Muscle of leg (tissue), 11 donors: ENCODE data around the gene SLC22A7. TPM values are rescaled to one million over a fixed set of nuclear protein-coding genes. Genes with fewer than 3 reads are reported as not detected.

ENCODE experiments used
- DNase-seq: peaks from one replicate; pipeline ENCODE4 v3.0.0; 2013
- H3K27ac ChIP-seq: one replicate; pipeline ENCODE4 v1.5.1; 2013; ENCODE audit warnings: mild to moderate bottlenecking, low read length, control low read depth
- H3K27me3 ChIP-seq: one replicate; pipeline ENCODE4 v1.6.1; 2013; ENCODE audit warnings: low read length; ENCODE audit not compliant: control insufficient read depth, insufficient read depth
- H3K36me3 ChIP-seq: one replicate; pipeline ENCODE4 v1.6.1; 2013; ENCODE audit warnings: low read length; ENCODE audit not compliant: control insufficient read depth, insufficient read depth
- H3K4me1 ChIP-seq: one replicate; pipeline ENCODE4 v1.6.1; 2013; ENCODE audit warnings: low read length; ENCODE audit not compliant: control insufficient read depth, insufficient read depth
- H3K4me3 ChIP-seq: one replicate; pipeline ENCODE4 v1.5.1; 2013; ENCODE audit warnings: low read length, control low read depth
- H3K9me3 ChIP-seq: replicated peaks from 2 replicates; pipeline ENCODE4 v1.6.1; 2013; ENCODE audit warnings: low read depth, low read length; ENCODE audit not compliant: control insufficient read depth
- WGBS: methylation state at CpG from one replicate; pipeline ENCODE4 v1.1.5; 2013; ENCODE audit warnings: missing lambda C conversion rate; ENCODE audit not compliant: insufficient coverage; 5-methylcytosine and 5-hydroxymethylcytosine counted together
- polyA plus RNA-seq, 8 donors: library from polyadenylated mRNA; unstranded; fragments of 120-200 nt; gene quantifications; one replicate each; pipeline versions ENCODE4 v1.2.1 to v1.2.3, GENCODE V29; 2013; ENCODE audit warnings: inconsistent platforms in 1 of 8, low replicate concordance in 1 of 8; ENCODE audit not compliant: insufficient read length in 8 of 8, insufficient read depth in 1 of 8
- total RNA-seq: library from RNA; stranded (reverse); fragments of 120-200 nt; gene quantifications from one replicate; pipeline ENCODE4 v1.2.4, GENCODE V29; 2013

The SLC22A7 gene
- total and polyA plus RNA-seq, 9 donors = 0.13 to 0.53 TPM; not detected in 7

- WGBS = 67% methylated on average over 7 of the region's 7 CpGs
- no peak overlapping the region for H3K27ac ChIP-seq
- peaks cover 10% of the 10 kb centered on the region for H3K27me3 ChIP-seq
- no peak for DNase-seq
- H3K4me3 ChIP-seq = no peak overlapping the region
- H3K4me1 ChIP-seq = peaks cover 17% of the 10 kb centered on the region
- no peaks in the 10 kb centered on the region for H3K9me3 ChIP-seq
- H3K36me3 ChIP-seq = no peaks in the 10 kb centered on the region
Measured at GRCh38 chr6:43267619-43268354, 30.3 kb upstream of the SLC22A7 start.

- Histone ChIP-seq H3K4me1 (peaks cover 17% of the 10 kb centered on the region), H3K4me3 (no peak overlapping the region), H3K27ac (no peak overlapping the region), H3K9me3 (no peaks in the 10 kb centered on the region), H3K27me3 (peaks cover 14% of the 10 kb centered on the region), H3K36me3 (no peaks in the 10 kb centered on the region)
- 28% methylated on average over 2 of the region's 3 CpGs for WGBS
- DNase-seq = peak; percentile 73
Measured at GRCh38 chr6:43268355-43268700, 29.7 kb upstream of the SLC22A7 start.

GRCh38 chr6:43268782-43269272, 29.2 kb upstream of the SLC22A7 start:
- Histone ChIP-seq H3K36me3 (no peaks in the 10 kb centered on the region), H3K9me3 (no peaks in the 10 kb centered on the region), H3K4me1 (peaks cover 17% of the 10 kb centered on the region), H3K27me3 (peaks cover 19% of the 10 kb centered on the region), H3K4me3 (no peak overlapping the region), H3K27ac (no peak overlapping the region)
- 74% methylated on average over 3 of the region's 10 CpGs for WGBS
- DNase-seq = peak; percentile 39

- no peaks in the 10 kb centered on the region for H3K9me3 ChIP-seq
- H3K4me3 ChIP-seq = peak overlapping the region; percentile 6
- H3K4me1 ChIP-seq = peaks cover 17% of the 10 kb centered on the region
- H3K36me3 ChIP-seq = no peaks in the 10 kb centered on the region
- peaks cover 25% of the 10 kb centered on the region for H3K27me3 ChIP-seq
- WGBS = under 1% methylated on average over 27 of the region's 44 CpGs
- no peak for DNase-seq
- H3K27ac ChIP-seq = no peak overlapping the region
Measured at GRCh38 chr6:43269273-43270007, 28.6 kb upstream of the SLC22A7 start.

- DNase-seq = no peak
- Histone ChIP-seq H3K4me3 (no peak overlapping the region), H3K4me1 (peaks cover 27% of the 10 kb centered on the region), H3K27me3 (peaks cover 42% of the 10 kb centered on the region), H3K27ac (no peak overlapping the region), H3K36me3 (no peaks in the 10 kb centered on the region), H3K9me3 (no peaks in the 10 kb centered on the region)
- WGBS = 91% methylated on average over 6 of the region's 8 CpGs
Measured at GRCh38 chr6:43271103-43271815, 26.8 kb upstream of the SLC22A7 start.

- no peak for DNase-seq
- no peak overlapping the region for H3K4me3 ChIP-seq
- H3K27me3 ChIP-seq = peaks cover 49% of the 10 kb centered on the region
- H3K27ac ChIP-seq = no peak overlapping the region
- peaks cover 27% of the 10 kb centered on the region for H3K4me1 ChIP-seq
- H3K9me3 ChIP-seq = no peaks in the 10 kb centered on the region
- H3K36me3 ChIP-seq = no peaks in the 10 kb centered on the region
Measured at GRCh38 chr6:43271944-43272343, 26.1 kb upstream of the SLC22A7 start.

- DNase-seq = no peak
- peaks cover 60% of the 10 kb centered on the region for H3K27me3 ChIP-seq
- H3K4me1 ChIP-seq = peaks cover 18% of the 10 kb centered on the region
- no peaks in the 10 kb centered on the region for H3K36me3 ChIP-seq
- WGBS = 38% methylated on average over 2 of the region's 2 CpGs
- no peak overlapping the region for H3K4me3 ChIP-seq
- H3K9me3 ChIP-seq = no peaks in the 10 kb centered on the region
- no peak overlapping the region for H3K27ac ChIP-seq
Measured at GRCh38 chr6:43273707-43274106, 24.4 kb upstream of the SLC22A7 start.

- DNase-seq = no peak
- no peaks in the 10 kb centered on the region for H3K9me3 ChIP-seq
- H3K4me3 ChIP-seq = no peak overlapping the region
- no peaks in the 10 kb centered on the region for H3K36me3 ChIP-seq
- peaks cover 60% of the 10 kb centered on the region for H3K27me3 ChIP-seq
- 50% methylated on average over 2 of the region's 10 CpGs for WGBS
- peaks cover 13% of the 10 kb centered on the region for H3K4me1 ChIP-seq
- no peak overlapping the region for H3K27ac ChIP-seq
Measured at GRCh38 chr6:43274127-43274915, 23.7 kb upstream of the SLC22A7 start.

GRCh38 chr6:43274916-43275597, 23.0 kb upstream of the SLC22A7 start:
- no peak for DNase-seq
- Histone ChIP-seq H3K27me3 (peaks cover 60% of the 10 kb centered on the region), H3K9me3 (no peaks in the 10 kb centered on the region), H3K4me3 (peak overlapping the region; percentile 38), H3K27ac (no peak overlapping the region), H3K36me3 (no peaks in the 10 kb centered on the region), H3K4me1 (peaks cover 10% of the 10 kb centered on the region)
- WGBS = under 1% methylated on average over 59 of the region's 65 CpGs
